ENCODE measurements around the gene FRY.

FRY gene

DNA sequence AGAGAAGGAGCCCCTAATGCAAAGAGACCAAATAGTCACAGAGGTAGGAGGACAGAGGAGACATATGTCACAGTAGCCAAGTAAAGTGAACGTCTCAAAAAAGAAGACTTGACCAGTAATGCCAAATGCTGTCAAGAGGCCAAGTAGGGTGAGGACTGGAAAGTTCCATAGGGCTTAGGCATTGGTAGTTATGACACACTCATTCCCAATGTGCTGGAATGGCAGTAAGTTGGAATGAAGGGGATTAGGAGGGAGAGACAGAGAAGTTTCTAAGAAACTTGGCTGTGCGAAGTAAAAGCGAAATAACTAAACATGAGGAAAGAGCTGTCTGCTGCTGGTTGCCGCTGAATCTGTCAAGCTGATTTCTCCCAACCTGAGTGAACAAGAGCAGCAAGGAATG is 14.9 kb upstream of the FRY start:
- no peak for DNase-seq (ENCODE audit: low read depth, low spot score)

GRCh38 chr13:32017474-32017873 is 14.1 kb upstream of the FRY start:
- DNase-seq (ENCODE audit: low read depth, low spot score), result no peak

- DNase-seq (ENCODE audit: low read depth, low spot score), result peak; percentile 45
These were observed 11.9 kb upstream of the FRY start for GRCh38 chr13:32019612-32020233.

DNA sequence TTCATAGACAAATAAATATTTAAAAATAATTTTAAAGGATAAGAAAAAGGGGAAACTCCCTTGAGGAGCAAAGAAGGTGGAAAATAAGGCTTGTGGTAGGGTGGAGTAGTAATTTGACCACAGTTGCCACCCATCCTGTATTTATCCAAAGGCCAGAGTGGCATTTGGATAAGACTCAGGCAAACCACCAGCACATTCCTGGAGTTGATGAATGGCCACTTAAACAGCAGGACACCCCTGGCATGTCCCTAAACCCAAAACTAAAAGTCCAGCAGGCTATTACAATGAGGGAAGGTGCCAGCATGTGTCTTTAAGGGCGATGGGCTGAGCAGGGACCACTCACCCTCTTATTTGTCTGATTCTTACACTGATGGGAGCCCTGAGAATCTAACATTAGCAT is 9.8 kb upstream of the FRY start:
- no peak for DNase-seq (ENCODE audit: low read depth, low spot score)

DNA sequence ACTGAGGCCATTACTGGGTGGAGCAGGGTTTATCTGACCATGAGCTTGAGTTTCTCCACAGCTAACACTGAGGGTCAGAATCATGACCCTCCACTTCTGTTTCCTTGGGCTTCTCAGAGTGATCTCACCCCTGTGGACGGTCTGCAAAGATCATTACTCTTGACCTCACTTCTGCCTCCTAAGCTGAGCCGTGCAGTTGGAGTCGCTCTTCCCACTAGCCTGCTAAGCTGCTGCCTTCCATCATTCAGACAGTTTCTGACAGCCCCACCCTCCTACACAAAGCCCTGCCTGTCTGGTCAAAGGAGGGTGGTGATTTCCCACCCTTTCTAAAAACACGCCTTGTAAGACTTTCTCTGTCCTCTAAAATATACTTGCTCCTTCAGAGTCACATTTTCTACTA is 9.3 kb upstream of the FRY start:
- DNase-seq (ENCODE audit: low read depth, low spot score), result peak; percentile 59

DNA sequence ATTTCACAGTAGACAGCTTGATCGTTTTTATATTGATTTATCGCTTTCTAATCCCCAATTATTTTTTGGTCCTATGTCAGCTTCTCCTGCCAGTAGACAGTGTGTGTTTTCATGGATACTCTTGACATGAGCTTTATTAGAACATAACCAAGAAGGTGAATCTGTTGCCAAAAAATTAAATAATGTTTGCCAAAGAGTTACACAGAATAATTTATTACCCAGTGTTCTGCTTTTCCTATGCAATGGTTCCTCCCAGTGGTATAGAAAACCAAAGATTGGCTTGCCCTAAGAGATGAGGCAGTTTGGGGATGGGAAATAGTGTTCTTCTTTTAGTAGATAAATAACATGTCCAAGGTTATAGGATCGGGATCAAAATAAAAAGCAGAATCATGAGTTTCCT is 8.5 kb upstream of the FRY start:
- DNase-seq (ENCODE audit: low read depth, low spot score), result no peak

DNA sequence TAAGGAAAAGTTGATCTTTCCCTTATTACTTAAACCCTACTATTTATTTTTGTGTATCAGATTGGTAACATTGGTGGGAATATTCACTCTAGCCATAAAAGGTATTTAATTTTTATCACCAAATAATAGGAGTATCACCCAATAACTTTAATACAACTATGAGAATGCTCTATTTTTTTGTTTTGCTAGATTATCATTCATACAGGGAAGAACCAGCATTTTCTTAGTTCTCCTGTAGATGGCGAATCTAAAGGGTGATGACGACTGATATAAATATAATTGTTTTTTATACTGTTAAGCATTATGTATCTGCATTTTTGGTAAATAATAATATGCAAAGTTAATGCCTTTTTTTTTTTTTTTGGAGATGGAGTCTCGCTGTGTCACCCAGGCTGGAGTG is 7.9 kb upstream of the FRY start:
- DNase-seq (ENCODE audit: low read depth, low spot score), result no peak

DNA sequence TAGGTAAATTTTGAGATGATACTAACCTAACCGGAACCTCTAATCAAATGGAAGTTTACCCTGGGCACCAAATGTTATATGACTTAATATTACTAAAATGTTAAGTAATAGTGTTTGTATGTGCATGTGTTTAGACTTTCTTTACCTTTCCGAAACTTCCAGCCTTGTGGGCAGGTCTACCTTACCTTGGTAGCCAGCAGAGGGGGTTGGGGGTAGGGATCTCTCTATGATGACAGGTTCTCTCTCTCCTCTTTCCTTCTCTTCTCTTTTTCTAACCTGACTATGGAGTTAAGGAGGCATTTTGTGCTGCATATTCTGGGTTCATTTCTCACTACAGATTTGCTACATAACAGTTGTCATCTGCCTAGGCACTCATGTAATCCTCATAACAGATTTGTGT is 6.8 kb upstream of the FRY start:
- no peak for DNase-seq (ENCODE audit: low read depth, low spot score)

DNA sequence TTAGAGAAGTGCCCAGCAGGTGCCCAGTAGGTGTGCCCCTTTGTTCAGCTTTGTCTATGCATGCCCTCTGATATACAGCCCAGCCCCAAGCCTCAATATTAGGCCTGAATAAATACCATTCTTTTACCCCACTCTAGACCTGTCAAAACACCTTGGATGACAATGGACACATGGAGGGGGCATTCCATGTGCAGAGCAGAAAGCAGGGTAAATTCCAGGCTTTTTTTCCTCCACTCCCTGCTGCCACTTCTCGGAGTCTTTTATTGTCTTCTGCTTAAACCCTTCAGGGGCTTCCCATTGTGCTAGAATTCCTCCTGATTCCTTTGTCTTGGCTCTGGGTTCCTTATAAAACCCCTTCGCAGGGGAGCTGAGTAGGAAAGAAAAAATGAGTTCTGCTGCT is 5.8 kb upstream of the FRY start:
- peak; percentile 87 for DNase-seq (ENCODE audit: low read depth, low spot score)

DNA sequence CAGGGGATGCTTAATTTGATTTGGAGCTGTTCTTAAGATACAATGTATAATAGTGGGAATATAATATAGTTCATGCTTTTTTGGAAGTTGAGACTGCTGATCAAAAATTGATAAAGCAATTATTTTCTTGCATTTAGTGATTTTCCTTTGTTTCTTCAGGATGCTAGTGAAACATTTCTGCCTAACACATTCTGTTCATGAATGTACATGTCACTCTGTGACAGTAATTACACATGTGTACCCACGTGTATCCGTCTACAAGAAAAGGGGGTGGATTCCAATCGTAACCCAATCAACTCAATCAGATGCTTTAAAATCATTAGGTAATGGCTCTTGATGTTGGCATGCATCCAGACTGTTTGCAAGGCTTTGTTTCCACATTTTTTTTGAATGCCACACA is 5.0 kb upstream of the FRY start:
- no peak for DNase-seq (ENCODE audit: low read depth, low spot score)

DNA sequence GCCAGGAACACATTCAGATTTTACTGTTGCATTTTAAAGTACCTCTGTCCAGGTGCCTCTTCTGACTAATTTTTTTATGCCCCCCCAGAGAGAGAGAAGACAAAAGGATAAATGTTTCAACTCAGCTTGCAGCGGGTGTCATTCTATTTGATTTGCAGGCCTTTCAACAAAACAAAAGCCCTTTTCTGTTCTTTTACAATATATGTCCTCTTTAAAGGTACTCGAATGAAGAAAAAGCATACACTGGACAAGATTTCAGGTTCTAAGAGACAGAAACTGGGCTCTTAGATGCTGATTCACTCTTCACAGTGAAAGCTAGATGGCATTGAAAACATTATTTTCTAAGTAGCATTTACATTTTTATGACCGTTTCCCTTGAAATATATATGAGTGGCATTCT is 2.9 kb upstream of the FRY start:
- DNase-seq (ENCODE audit: low read depth, low spot score), result no peak

DNA sequence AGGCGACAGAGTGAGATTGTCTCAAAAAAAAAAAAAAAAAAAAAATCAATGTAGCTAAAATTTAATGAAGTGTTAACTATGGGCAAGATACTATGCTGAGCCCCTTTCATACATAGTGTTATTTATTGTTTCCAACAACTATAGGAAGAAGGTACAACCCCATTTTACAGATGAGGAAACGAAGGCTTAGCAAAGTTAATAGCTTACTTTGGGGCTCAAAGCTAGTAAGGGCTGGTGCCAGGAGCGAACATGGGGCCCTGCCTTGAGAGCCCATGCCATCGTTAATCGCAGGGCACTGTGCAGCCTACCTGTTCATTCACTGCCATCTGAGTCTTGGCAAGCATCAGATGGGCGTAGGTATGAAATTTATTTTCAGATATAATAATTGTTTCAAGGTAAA is 1.9 kb upstream of the FRY start:
- no peak for DNase-seq (ENCODE audit: low read depth, low spot score)

GRCh38 chr13:32031815-32032370 is 319 bp downstream of the FRY start:
- DNase-seq (ENCODE audit: low read depth, low spot score), result no peak

GRCh38 chr13:32032759-32033158 is 1.2 kb downstream of the FRY start:
- DNase-seq (ENCODE audit: low read depth, low spot score), result no peak

GRCh38 chr13:32033744-32034143 is 2.2 kb downstream of the FRY start:
- DNase-seq (ENCODE audit: low read depth, low spot score), result no peak

GRCh38 chr13:32035716-32036115 is 4.1 kb downstream of the FRY start:
- DNase-seq (ENCODE audit: low read depth, low spot score), result no peak

DNA sequence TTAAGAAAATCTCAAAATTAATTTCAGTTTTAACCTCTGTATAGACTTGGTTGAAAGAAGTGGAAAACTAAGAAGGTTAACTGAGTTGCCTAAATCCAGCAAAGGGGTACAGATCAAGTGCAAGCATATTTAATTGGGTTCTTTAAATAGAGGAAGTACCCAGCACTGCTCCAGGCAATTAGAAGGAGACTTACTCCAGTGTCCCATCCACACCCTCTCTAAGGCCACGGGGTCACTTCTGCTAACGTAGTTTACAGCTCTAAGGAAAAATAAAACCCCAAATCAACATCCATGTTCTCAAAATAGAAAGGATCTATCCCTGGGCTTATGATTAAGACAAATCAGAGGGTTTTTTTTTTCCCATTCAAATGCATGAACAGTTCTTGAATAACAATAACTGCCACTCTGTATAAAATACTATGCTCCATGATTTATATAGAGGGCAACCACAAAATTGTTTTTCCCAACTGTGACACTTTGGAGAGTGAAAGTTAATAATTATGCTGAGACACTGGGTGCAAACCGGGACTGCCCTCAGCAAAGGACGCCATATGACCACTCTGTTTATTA is 4.6 kb downstream of the FRY start:
- no peak for DNase-seq (ENCODE audit: low read depth, low spot score)

GRCh38 chr13:32036757-32037156 is 5.2 kb downstream of the FRY start:
- no peak for DNase-seq (ENCODE audit: low read depth, low spot score)

- DNase-seq (ENCODE audit: low read depth, low spot score), result no peak
These were observed 5.9 kb downstream of the FRY start for GRCh38 chr13:32037471-32037870.

GRCh38 chr13:32038343-32038742 is 6.8 kb downstream of the FRY start:
- DNase-seq (ENCODE audit: low read depth, low spot score), result no peak

- DNase-seq (ENCODE audit: low read depth, low spot score), result no peak
These were observed 7.5 kb downstream of the FRY start for GRCh38 chr13:32039056-32039455.

- DNase-seq (ENCODE audit: low read depth, low spot score), result no peak
These were observed 8.0 kb downstream of the FRY start for GRCh38 chr13:32039528-32039927.

DNA sequence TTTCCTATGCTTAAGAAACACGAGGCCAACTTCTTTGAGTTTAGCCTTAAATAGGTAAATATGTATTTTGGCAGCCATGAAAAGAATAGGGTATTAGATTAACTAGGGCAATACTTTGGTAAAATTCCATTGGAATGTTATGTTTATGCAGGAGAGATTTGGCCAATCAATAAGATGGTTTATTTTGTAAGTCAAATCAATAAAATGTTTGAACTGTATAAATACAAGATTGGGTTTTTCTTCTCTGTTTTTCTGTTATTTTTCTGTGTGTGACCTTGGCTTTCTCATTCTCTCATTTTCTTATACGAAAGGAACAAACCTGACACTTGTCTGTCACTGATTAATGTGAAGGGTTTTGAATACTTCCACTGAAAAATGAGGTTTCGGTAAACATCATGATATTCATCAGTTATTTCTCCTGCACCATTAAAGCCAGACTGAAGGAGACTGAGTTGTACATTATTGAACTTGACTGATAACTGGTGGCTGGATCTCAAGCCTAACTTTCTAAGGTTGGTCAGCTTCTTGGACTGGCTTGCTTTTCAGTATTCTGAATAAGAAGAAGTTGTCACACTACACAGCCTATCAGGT is 8.6 kb downstream of the FRY start:
- no peak for DNase-seq (ENCODE audit: low read depth, low spot score)

Data from ELF-1 (cell line).